GM19240 (cell line): Measurements from ENCODE around the gene GABBR2.
"Not testable (repeated sequence)": the region's sequence is repeated elsewhere in the genome, so short reads cannot be mapped to it uniquely, and the experiment has no call there.

ENCODE experiments used
- DNase-seq: peaks from one replicate; pipeline ENCODE4 v3.0.0; 2011; ENCODE audit warnings: low spot score; ENCODE audit not compliant: insufficient read length

GABBR2 gene

DNA sequence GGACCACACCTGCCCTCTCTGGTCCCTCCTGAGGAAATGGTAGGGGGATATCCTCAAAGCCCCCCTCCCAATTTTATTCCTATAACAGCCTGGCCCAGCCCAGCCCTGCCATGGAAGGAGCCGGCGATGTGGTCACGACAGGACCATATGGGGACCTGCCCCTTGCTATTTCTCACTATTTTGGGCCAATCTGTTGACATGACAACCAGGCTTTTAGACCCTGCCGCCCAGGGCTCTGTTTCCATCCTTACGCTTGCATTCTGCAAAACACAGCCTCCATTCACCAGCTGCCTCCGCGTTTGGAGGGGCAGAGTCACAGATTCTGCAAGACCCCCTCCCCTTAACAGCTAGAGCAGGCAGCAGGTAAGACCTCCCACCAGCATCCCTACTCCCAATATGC lies 112.2 kb downstream of the GABBR2 start:
- no peak for DNase-seq

GRCh38 chr9:98594546-98595160 lies 114.1 kb downstream of the GABBR2 start:
- no peak for DNase-seq

DNA sequence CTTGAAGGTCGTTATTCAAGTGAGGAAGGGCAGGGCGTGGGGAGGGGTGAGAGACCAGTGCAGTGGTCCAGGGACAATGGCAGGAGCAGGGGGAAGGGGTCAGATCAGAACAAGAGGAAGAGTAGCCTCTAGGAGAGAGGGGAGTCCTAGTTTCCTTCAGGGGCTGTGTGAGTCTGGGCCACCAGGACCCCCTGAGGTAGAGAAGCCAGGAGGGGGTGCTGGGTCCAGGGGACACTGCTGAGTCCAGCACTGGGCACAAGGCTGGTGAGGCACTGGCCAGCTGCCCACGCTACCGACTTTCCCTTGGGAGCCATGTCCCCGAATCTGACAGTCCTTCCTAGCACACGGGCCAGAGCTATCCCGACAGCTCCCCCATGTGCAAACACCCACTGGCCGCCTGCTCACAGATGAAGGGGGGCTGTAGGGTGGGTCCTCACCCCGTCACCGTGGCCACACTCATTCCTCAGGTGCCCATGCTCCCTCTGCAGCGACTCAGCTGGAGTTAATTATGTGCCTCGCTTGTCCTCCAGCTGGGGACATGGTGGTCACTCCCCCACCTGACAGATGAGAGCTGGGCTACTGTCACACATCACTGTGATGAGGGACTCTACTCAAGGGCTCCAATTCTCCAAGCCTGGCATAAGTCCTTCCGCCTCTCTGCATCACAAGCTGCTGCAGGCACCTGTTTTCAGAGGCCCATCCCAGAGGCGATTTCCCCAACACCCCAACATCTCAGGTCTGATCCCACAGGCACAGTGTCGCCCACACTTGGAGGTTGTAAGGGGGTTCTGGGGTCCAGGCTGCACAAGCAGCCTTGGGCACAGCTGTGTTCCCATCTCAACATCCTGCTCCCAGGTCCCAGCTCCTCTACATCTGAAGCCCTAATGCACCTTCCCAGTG lies 115.1 kb downstream of the GABBR2 start:
- no peak for DNase-seq

GRCh38 chr9:98591696-98592095 lies 117.0 kb downstream of the GABBR2 start:
- DNase-seq = no peak

GRCh38 chr9:98590101-98590500 lies 118.6 kb downstream of the GABBR2 start:
- DNase-seq = no peak

- DNase-seq = no peak
Measured at GRCh38 chr9:98589102-98589501, 119.6 kb downstream of the GABBR2 start.

DNA sequence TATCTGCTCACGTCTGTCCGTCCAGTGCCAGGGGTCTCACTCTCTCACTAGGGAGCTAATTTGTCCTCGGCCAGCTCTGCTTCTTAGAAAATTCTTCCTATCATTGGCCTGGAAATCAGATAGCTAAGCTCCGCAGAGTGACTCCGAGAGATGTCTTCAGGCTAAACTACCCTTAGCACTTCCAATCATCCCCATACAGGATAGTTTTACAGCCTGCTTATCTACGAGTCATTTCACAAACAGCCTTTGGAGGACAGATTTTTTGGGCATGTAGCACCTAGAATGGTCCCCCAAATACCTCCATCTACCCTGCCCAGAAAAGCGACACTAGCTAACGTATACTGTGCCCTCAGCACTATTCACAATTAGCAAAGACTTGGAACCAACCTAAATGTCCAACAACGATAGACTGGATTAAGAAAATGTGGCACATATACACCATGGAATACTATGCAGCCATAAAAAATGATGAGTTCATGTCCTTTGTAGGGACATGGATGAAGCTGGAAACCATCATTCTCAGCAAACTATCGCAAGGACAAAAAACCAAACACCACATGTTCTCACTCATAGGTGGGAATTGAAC lies 123.8 kb downstream of the GABBR2 start:
- not testable (repeated sequence) for DNase-seq

DNA sequence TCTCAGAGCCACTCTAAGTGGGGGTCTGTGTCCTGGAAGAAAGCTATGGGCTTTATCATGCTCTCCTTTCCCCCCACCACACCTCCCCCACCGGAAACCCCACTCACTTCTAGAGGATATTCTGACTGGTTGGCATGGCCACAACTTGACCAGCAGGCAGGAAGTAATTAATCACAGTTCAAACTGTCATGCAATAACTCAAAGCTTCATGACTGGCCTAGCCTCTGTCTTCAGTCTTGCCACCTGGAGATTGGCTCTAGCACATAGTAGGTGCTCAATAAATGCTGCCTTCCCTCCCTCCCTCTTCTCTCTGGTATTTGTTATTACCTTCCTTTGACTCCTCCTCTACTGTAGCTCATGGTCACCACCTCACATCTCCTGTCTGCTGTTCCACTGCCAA lies 124.7 kb downstream of the GABBR2 start:
- no peak for DNase-seq

DNA sequence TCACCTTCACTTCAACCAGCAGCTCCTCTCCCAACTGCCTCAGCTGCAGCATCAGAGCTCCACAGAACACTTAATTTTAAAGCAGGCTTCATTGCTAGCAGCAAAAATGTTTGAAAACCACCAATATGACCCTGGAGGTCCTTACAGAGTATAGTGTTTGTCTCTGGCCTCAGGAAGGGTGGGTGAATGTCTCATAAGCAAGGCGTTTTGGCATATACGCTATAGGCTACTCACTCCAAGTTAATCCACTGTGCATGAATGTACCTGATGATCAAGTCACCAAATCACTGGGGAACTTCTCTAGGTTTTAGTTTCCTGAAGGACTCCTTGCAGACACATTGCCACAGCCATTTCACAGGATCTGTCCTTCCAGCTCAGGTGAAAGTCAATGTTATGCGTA lies 125.3 kb downstream of the GABBR2 start:
- DNase-seq = no peak

DNA sequence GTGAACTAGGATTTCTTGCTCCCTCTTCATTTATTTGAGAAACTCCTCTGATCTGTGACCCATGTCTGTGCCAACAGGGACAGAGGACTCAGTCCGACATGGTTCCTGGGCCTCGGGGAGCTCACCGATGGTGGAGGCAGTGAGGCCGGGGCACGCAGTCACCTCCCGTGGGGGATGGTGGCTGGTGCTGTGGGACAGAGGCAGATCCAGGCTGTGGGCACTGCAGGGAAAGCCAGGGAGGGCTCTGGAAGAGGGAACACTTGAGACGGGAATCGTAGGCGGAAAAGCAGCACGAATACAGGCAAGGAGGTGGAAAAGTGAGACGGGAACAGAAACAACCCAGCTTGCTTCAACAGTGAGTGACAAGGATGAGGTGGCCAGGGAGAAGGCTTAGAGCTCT lies 127.8 kb downstream of the GABBR2 start:
- no peak for DNase-seq

GRCh38 chr9:98579700-98580099 lies 129.0 kb downstream of the GABBR2 start:
- no peak for DNase-seq

GRCh38 chr9:98577446-98577845 lies 131.3 kb downstream of the GABBR2 start:
- no peak for DNase-seq

DNA sequence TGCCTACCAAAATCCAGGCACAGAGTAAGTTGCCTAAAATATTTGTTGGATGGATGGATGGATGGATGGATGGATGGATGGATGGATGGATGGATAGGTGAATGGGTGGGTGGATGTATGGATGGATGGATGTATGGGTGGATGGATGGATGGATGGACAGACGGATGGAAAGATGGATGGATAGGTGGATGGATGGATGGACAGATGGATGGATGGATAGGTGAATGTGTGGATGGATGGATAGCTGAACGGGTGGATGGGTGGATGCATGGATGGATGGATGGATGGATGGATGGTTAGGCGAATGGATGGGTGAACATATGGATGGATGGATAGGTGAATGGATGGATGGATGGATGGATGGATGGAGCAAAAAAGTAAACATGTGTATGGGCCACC lies 131.9 kb downstream of the GABBR2 start:
- no peak for DNase-seq

GRCh38 chr9:98576354-98576753 lies 132.4 kb downstream of the GABBR2 start:
- no peak for DNase-seq

DNA sequence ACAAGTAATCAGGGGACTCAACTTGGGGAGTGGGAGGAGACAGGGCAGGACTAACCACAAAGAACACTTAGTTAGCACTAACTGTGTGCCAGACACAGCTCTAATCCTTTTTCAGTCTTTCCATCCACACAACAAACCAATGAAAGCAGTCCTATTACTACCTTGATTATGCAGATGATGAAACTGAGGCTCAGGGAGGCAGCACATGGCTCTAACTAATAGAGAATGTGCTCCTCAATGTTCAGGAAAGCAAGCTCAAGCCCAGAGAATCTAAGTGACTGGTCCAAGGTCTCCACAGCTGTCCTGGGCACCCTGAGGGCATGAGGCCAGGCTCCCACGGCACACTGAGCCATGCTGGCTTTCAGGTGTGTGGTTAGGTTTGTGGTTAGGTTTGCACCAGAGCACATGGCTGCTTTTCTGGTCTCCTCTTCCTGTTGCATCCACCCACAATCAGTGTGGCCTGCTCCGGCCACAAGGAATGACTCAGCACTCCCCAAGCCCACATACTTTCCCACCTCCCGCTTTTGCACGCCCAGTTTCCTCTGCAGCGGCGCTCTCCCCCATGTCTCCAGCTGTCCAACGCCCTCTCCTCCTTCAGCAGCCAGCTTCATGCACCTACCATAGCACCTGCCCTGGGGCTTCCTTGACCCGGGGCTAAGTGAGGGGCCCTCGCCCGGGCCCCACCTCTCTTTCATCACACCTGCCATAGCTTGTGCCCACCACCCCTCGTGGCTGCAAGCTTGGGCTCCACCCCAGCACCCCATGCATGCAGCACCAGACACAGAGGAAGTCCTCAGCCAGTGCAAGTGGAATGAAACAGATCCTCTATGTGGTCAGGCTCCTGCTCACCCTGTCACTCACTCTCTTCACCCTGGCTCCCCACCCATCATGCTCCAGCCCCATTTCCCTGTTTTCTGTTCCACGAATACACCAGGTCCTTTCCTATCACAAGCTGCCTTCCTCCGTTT lies 133.1 kb downstream of the GABBR2 start:
- peak; percentile 59 for DNase-seq

GRCh38 chr9:98573749-98574278 lies 134.9 kb downstream of the GABBR2 start:
- no peak for DNase-seq

- DNase-seq = no peak
Measured at GRCh38 chr9:98572796-98573195, 135.9 kb downstream of the GABBR2 start.

DNA sequence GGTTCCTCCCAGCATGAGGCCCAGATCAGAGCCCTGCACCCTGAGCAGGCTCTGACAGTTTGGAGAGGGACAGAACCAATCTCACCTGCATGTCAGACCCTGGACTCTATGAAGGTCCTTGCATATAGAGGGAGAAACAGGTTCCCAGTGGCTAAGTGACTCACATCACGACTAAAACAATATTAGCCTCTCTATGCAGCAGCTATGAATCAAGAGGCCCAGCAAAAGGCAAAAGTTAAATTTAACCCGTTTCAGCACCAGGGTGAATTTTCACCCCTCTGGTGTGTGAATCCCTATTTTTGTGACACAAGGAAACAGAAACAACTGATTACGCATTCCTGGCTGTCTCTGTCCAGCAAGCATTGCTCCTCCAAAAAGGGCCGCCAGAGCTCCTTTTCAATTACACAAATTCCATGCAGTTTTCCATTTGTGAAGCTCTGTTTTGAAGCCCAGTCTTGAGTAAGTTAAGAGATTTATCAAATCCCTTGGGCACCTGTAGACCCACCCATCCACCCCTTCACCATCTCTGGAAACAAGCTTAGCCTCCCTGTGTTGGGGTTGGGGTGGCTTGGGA lies 136.6 kb downstream of the GABBR2 start:
- DNase-seq = no peak

GRCh38 chr9:98571643-98572042 lies 137.1 kb downstream of the GABBR2 start:
- DNase-seq = no peak

- no peak for DNase-seq
Measured at GRCh38 chr9:98570663-98571440, 137.9 kb downstream of the GABBR2 start.
